Measurements from ENCODE around the gene FAM120A.

FAM120A gene

DNA sequence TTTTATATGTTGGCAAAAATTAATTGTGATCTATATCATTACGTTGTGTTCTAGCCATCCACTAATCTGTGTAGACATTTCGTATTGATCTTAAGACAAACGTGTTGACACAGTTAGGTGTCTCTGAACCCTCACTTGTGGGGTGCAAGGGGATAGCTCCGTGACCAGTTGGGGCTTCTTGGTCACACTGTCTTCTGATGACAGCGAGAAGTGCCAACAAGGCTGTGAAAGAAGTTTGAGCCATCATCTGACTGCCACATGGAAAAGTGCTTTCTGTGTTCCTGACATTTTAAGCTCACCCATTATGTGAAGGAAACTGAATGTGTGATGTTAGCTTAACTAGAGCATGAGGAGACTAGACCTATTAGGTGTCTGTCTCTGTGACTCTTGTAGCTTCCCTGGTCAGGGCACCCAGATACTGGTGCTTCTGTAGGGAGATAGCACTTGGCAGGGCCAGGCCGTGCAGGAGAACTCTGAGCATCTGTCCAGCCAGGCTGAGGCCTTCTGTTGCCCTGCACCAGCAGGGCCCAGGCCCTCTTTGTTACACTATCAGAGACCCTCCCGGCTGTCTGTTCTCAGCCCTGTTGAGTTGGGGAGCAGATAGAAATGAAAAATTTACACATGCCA lies 72.1 kb downstream of the FAM120A start:
- TF ChIP-seq, protein P1, sequence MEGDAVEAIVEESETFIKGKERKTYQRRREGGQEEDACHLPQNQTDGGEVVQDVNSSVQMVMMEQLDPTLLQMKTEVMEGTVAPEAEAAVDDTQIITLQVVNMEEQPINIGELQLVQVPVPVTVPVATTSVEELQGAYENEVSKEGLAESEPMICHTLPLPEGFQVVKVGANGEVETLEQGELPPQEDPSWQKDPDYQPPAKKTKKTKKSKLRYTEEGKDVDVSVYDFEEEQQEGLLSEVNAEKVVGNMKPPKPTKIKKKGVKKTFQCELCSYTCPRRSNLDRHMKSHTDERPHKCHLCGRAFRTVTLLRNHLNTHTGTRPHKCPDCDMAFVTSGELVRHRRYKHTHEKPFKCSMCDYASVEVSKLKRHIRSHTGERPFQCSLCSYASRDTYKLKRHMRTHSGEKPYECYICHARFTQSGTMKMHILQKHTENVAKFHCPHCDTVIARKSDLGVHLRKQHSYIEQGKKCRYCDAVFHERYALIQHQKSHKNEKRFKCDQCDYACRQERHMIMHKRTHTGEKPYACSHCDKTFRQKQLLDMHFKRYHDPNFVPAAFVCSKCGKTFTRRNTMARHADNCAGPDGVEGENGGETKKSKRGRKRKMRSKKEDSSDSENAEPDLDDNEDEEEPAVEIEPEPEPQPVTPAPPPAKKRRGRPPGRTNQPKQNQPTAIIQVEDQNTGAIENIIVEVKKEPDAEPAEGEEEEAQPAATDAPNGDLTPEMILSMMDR (conservative IDR thresholded peaks at IDR 0.05): no peak
- peak overlapping the region; percentile 33 for H3K27ac ChIP-seq

DNA sequence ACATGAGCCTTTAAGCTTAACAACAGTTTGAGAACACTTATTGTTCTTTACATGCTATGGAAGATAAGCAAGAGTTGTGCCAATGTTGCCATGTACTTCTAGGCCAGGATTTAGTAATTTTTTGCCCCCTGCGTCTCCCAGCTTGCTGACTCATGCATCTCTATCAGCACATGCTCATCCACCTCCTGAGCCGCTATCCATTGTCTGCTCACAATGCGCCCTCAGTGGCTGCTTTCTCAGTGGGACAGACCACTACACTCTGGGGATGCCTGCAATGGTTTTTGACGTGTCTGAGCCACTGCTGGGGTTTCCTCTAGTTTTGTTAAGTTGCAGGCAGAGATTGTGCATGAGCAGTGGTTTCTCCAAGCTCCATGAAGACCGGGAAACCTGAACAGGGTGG lies 74.0 kb downstream of the FAM120A start:
- TF ChIP-seq, protein P1 (conservative IDR thresholded peaks at IDR 0.05): no peak
- no peak overlapping the region for H3K27ac ChIP-seq

DNA sequence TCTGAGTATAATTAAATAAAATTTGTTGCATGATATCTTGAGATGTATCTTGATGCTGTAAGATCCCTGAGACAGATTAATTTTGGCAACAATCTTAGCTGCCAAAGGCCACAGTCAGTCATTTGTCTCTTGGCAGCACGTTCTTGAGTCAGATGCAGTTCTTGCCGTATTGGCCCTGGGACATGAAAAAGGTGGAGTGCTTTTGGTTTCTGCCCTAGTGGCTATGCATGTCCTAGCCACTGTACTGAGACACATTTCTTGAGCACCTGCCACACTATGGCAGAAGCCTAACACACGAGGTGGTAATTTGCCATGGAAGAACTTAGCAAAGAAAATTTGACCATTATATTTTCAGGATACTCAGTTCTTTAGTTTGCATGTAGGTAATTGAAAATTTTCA lies 79.9 kb downstream of the FAM120A start:
- H3K27ac ChIP-seq: peak overlapping the region; percentile 87
- TF ChIP-seq, protein P1 (conservative IDR thresholded peaks at IDR 0.05): peak; percentile 48; the same call in 1 of the 2 replicates

DNA sequence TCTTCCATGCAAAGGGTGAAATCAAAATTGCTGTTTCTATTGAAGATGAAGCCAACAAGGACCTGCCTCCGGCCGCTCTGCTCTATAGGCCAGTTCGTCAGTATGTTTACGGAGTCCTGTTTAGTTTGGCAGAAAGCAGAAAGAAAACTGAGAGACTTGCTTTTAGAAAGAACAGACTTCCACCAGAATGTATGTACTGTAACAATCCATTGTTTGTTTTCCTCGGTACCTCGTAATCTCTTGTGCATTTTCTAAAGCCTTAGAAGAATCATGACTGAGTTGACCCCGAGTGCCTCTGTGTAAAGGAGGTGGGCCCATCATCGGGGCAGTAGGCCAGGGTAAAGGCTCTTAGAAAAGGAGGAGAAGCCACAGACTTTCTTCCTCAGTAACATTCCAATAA lies 80.7 kb downstream of the FAM120A start:
- H3K27ac ChIP-seq: peak overlapping the region; percentile 87
- TF ChIP-seq, protein P1 (conservative IDR thresholded peaks at IDR 0.05): no peak

DNA sequence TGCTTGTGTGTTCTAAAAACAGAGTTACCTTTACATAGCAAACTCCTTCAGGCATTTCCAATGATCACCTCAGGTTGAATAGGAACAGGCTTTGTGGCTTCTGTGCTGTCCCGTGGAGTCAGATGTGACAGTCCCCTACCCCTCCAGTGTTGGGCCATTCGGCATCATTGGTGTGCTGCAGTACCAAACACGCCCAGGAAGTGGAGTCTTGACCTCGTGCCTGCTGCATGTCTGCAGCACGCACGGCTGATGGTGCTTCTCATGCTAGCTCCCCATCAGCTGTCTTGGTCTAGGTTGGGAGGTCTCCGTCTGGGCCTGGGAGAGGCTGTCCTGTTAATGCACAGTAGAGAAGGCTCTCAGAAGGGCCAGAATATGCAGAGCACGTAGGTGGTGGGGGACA lies 82.4 kb downstream of the FAM120A start:
- TF ChIP-seq, protein P1 (conservative IDR thresholded peaks at IDR 0.05): peak; percentile 34

DNA sequence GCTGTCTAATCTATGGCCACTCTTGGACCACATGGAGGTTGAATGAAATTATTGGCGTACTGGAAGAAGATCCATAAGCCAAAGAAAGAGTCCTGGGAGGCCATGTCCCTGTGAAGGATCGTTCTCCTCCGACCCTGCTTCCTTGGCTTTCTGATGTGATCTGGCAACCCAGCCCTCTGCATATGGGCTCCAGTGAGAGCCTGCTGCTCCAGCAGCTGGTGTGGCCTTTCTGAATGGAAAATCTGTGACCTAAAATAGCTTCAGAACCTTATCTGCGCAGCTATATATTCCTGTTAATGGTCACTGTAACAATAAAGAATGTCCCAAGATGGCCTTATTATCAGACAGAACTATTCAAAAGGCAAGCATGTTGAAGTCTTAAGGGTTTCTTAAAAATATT lies 84.7 kb downstream of the FAM120A start:
- no peak overlapping the region for H3K27ac ChIP-seq
- TF ChIP-seq, protein P1 (conservative IDR thresholded peaks at IDR 0.05): no peak

More for the DNA sequence above, 82.4 kb downstream of the FAM120A start:
- H3K27ac ChIP-seq: peak overlapping the region; percentile 87

DNA sequence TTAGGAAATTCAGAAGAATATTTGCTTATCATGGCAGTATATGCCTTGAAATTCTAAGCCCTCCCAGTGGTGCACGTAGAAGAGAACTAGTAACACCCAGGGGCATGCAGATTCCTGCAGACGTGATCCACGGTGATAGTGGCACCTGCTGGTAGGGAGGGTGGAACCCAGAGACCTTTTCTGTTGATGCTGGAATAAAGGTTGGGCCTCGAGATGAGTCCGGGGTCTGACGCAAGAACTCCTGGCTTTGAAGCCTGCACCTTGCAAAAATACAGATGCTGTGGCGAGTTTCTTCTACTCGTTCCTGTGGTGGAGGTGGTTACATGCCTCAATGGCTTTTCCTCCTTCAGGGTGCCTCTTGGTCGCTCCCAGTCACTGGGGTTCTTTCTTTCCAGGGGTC lies 85.4 kb downstream of the FAM120A start:
- TF ChIP-seq, protein P1 (conservative IDR thresholded peaks at IDR 0.05): no peak

More for the DNA sequence above, 85.4 kb downstream of the FAM120A start:
- H3K27ac ChIP-seq: no peak overlapping the region

Measured in VCaP (cell line).